HG03342 (cell line): Measurements from ENCODE around the gene APOBEC2.

ENCODE experiments used
- ATAC-seq: cut with Tn5 transposase; IDR thresholded peaks from one replicate; pipeline ENCODE4 v1.9.1; 2021; ENCODE audit warnings: mild to moderate bottlenecking, moderate library complexity; ENCODE audit not compliant: unreplicated experiment

APOBEC2 gene

GRCh38 chr6:41083072-41083471, 30.1 kb downstream of the APOBEC2 start:
- ATAC-seq, result no peak

- no peak for ATAC-seq
Observed at GRCh38 chr6:41085182-41085581, 32.2 kb downstream of the APOBEC2 start.

- no peak for ATAC-seq
Observed at GRCh38 chr6:41088451-41088850, 35.4 kb downstream of the APOBEC2 start.

GRCh38 chr6:41090841-41091761, 38.1 kb downstream of the APOBEC2 start:
- no peak for ATAC-seq

GRCh38 chr6:41092421-41093140, 39.6 kb downstream of the APOBEC2 start:
- no peak for ATAC-seq

GRCh38 chr6:41093729-41094128, 40.7 kb downstream of the APOBEC2 start:
- ATAC-seq, result no peak

- ATAC-seq, result no peak
Observed at GRCh38 chr6:41097467-41098090, 44.6 kb downstream of the APOBEC2 start.

GRCh38 chr6:41098366-41098765, 45.4 kb downstream of the APOBEC2 start:
- no peak for ATAC-seq

GRCh38 chr6:41100871-41101287, 47.9 kb downstream of the APOBEC2 start:
- no peak for ATAC-seq

GRCh38 chr6:41103847-41104246, 50.8 kb downstream of the APOBEC2 start:
- ATAC-seq, result no peak

GRCh38 chr6:41111017-41111416, 58.0 kb downstream of the APOBEC2 start:
- ATAC-seq, result no peak
